GM18873 (cell line): ENCODE measurements around the gene ATP6AP2.
"Not testable (repeated sequence)": the region's sequence is repeated elsewhere in the genome, so short reads cannot be mapped to it uniquely, and the experiment has no call there.

ENCODE experiments used
- ATAC-seq: cut with Tn5 transposase; IDR thresholded peaks from one replicate; pipeline ENCODE4 v1.9.1; 2021; ENCODE audit warnings: mild to moderate bottlenecking, moderate library complexity, moderate number of reproducible peaks; ENCODE audit not compliant: unreplicated experiment, low FRiP score

ATP6AP2 gene

GRCh38 chrX:40573763-40574162 lies 7.0 kb upstream of the ATP6AP2 start:
- no peak for ATAC-seq

- ATAC-seq = not testable (repeated sequence)
These were observed 5.4 kb upstream of the ATP6AP2 start for GRCh38 chrX:40575411-40575810.

GRCh38 chrX:40576291-40576690 lies 4.5 kb upstream of the ATP6AP2 start:
- ATAC-seq = no peak

- no peak for ATAC-seq
These were observed 2.6 kb upstream of the ATP6AP2 start for GRCh38 chrX:40578039-40578695.

GRCh38 chrX:40579141-40579540 lies 1.6 kb upstream of the ATP6AP2 start:
- ATAC-seq = no peak

GRCh38 chrX:40579900-40580536 lies 752 bp upstream of the ATP6AP2 start:
- ATAC-seq = no peak

GRCh38 chrX:40581336-40581920 lies 658 bp downstream of the ATP6AP2 start:
- ATAC-seq = no peak

GRCh38 chrX:40582178-40582577 lies 1.4 kb downstream of the ATP6AP2 start:
- not testable (repeated sequence) for ATAC-seq

- no peak for ATAC-seq
These were observed 2.0 kb downstream of the ATP6AP2 start for GRCh38 chrX:40582811-40583210.

GRCh38 chrX:40587623-40588022 lies 6.9 kb downstream of the ATP6AP2 start:
- ATAC-seq = not testable (repeated sequence)

GRCh38 chrX:40589616-40590321 lies 9.0 kb downstream of the ATP6AP2 start:
- ATAC-seq = not testable (repeated sequence)

GRCh38 chrX:40603446-40603845 lies 22.7 kb downstream of the ATP6AP2 start:
- no peak for ATAC-seq

- ATAC-seq = no peak
These were observed 26.6 kb downstream of the ATP6AP2 start for GRCh38 chrX:40607381-40607780.

GRCh38 chrX:40612511-40612910 lies 31.7 kb downstream of the ATP6AP2 start:
- no peak for ATAC-seq

- ATAC-seq = no peak
These were observed 35.2 kb downstream of the ATP6AP2 start for GRCh38 chrX:40615976-40616375.

- ATAC-seq = no peak
These were observed 36.8 kb downstream of the ATP6AP2 start for GRCh38 chrX:40617566-40617965.

GRCh38 chrX:40622479-40623138 lies 41.8 kb downstream of the ATP6AP2 start:
- ATAC-seq = no peak

- ATAC-seq = no peak
These were observed 42.4 kb downstream of the ATP6AP2 start, which contains the start of gene MPC1L for GRCh38 chrX:40623139-40623536. Gene MPC1L (plus strand): TSS chrX:40623428. CDS start chrX:40623566, 138 bp downstream.

GRCh38 chrX:40623665-40624064 lies 42.9 kb downstream of the ATP6AP2 start:
- no peak for ATAC-seq

GRCh38 chrX:40625294-40625693 lies 44.5 kb downstream of the ATP6AP2 start:
- no peak for ATAC-seq

GRCh38 chrX:40628506-40628905 lies 47.7 kb downstream of the ATP6AP2 start:
- ATAC-seq = no peak
